H1 (cell line): ENCODE results near the gene TBC1D16. TPM values are rescaled to one million over a fixed set of nuclear protein-coding genes. Genes with fewer than 3 reads are reported as not detected.

Experiments used
- CTCF ChIA-PET: fragments of 300-600 bp; sonication (Branson Sonifier 250); formaldehyde crosslinking; loops from one replicate; lab custom pipeline; 2021; ENCODE audit not compliant: partially characterized antibody; lab: Charles Lee
- POLR2A ChIA-PET: fragments of 300-600 bp; sonication (Branson Sonifier 250); formaldehyde crosslinking; loops from one replicate; lab custom pipeline; 2021; ENCODE audit warnings: inconsistent platforms; ENCODE audit not compliant: partially characterized antibody; lab: Charles Lee
- DNase-seq, 2 experiments: peaks; one replicate each; pipeline versions ENCODE4 v3.0.0 to v3.0.0-alpha.2; 2010 to 2022; ENCODE audit warnings: low spot score in 2 of 2, low read depth in 1 of 2, mixed read lengths in 1 of 2
- FAIRE-seq: peaks from 2 replicates; lab custom pipeline; 2011; peaks lifted over from hg19 to GRCh38; lab: Jason Lieb, UNC
- H2AFZ ChIP-seq: 2 replicates; pipeline ENCODE4 v1.8.1; 2012; ENCODE audit warnings: low read length, inconsistent platforms
- H2AK5ac ChIP-seq: 2 replicates; pipeline ENCODE4 v1.6.1; 2013; ENCODE audit warnings: low read depth, low read length
- H2BK120ac ChIP-seq: replicated peaks from 2 replicates; pipeline ENCODE3; 2013; ENCODE audit warnings: low read depth, low read length, inconsistent platforms
- H2BK12ac ChIP-seq: 2 replicates; pipeline ENCODE4 v1.6.1; 2013; ENCODE audit warnings: low read depth, low read length
- H2BK15ac ChIP-seq: 2 replicates; pipeline ENCODE4 v1.6.1; 2013; ENCODE audit warnings: low read length
- H2BK20ac ChIP-seq: 2 replicates; pipeline ENCODE4 v1.6.1; 2013; ENCODE audit warnings: low read length
- H2BK5ac ChIP-seq: 2 replicates; pipeline ENCODE4 v1.6.1; 2013; ENCODE audit warnings: low read depth, low read length
- H3K14ac ChIP-seq: 2 replicates; pipeline ENCODE4 v1.6.1; 2013; ENCODE audit warnings: inconsistent platforms; ENCODE audit not compliant: insufficient read length
- H3K18ac ChIP-seq: 2 replicates; pipeline ENCODE4 v1.6.1; 2013; ENCODE audit warnings: low read length; ENCODE audit errors: extremely low read depth
- H3K23ac ChIP-seq: 2 replicates; pipeline ENCODE4 v1.6.1; 2013; ENCODE audit warnings: inconsistent platforms; ENCODE audit not compliant: insufficient read length
- H3K23me2 ChIP-seq: 2 replicates; pipeline ENCODE4 v1.6.1; 2013; ENCODE audit warnings: low read depth, low read length
- H3K27ac ChIP-seq: 2 replicates; pipeline ENCODE4 v1.6.1; 2011; ENCODE audit warnings: low read depth, low read length, inconsistent platforms
- H3K27me3 ChIP-seq, 4 experiments: replicated peaks in 1 of 4; 1 replicate in 1 of 4; 2 replicates in 3 of 4; pipeline versions ENCODE4 v1.6.1 to v1.8.1; 2011 to 2013; ENCODE audit warnings: low read length in 3 of 4, mild to moderate bottlenecking in 3 of 4, inconsistent platforms in 2 of 4, mixed read lengths in 2 of 4, moderate library complexity in 1 of 4; ENCODE audit not compliant: control insufficient read depth in 3 of 4, insufficient read depth in 3 of 4; ENCODE audit errors: extremely low read depth in 1 of 4
- H3K36me3 ChIP-seq, 4 experiments: 2 replicates each; pipeline versions ENCODE4 v1.6.1 to v1.8.1; 2011 to 2013; ENCODE audit warnings: mild to moderate bottlenecking in 4 of 4, low read length in 3 of 4, moderate library complexity in 2 of 4, control low read depth in 1 of 4, inconsistent platforms in 1 of 4; ENCODE audit not compliant: insufficient read depth in 4 of 4, control insufficient read depth in 2 of 4
- H3K4ac ChIP-seq: replicated peaks from 2 replicates; pipeline ENCODE3; 2013; ENCODE audit warnings: low read length, low read depth, mixed read lengths, inconsistent platforms; ENCODE audit not compliant: insufficient read length
- H3K4me1 ChIP-seq, 4 experiments: replicated peaks in 1 of 4; 1 replicate in 1 of 4; 2 replicates in 3 of 4; pipeline versions ENCODE4 v1.6.1 to v1.8.1; 2011 to 2013; ENCODE audit warnings: low read length in 3 of 4, inconsistent platforms in 2 of 4, mixed read lengths in 1 of 4; ENCODE audit not compliant: insufficient read depth in 4 of 4, control insufficient read depth in 3 of 4
- H3K4me2 ChIP-seq, 2 experiments: 2 replicates each; pipeline versions ENCODE4 v1.6.1 to v1.8.1; 2011 to 2013; ENCODE audit warnings: low read depth in 2 of 2, low read length in 2 of 2, control low read depth in 1 of 2, inconsistent platforms in 1 of 2, mild to moderate bottlenecking in 1 of 2; ENCODE audit not compliant: insufficient read depth in 1 of 2
- H3K4me3 ChIP-seq, 4 experiments: fragments of 200-600, 300-600 bp in 1 of 4; sonication (generic), shearing (Covaris generic), sonication (Bioruptor Twin) in 1 of 4; 2 replicates each; pipeline versions ENCODE4 v1.5.1 to v1.8.1; 2011 to 2016; ENCODE audit warnings: low read length in 4 of 4, low read depth in 3 of 4, control low read depth in 2 of 4, inconsistent platforms in 2 of 4, mild to moderate bottlenecking in 2 of 4, mixed read lengths in 1 of 4, moderate library complexity in 1 of 4; ENCODE audit not compliant: insufficient read depth in 2 of 4; ENCODE audit errors: extremely low read depth in 1 of 4
- H3K56ac ChIP-seq: replicated peaks from 2 replicates; pipeline ENCODE3; 2013; ENCODE audit warnings: low read depth, mild to moderate bottlenecking, mixed read lengths, low read length, inconsistent platforms; ENCODE audit not compliant: insufficient read length
- H3K79me1 ChIP-seq: 2 replicates; pipeline ENCODE4 v1.6.1; 2013; ENCODE audit warnings: low read depth, low read length, control low read depth
- H3K79me2 ChIP-seq, 2 experiments: 2 replicates each; pipeline versions ENCODE4 v1.6.1 to v1.8.1; 2012 to 2013; ENCODE audit warnings: low read length in 2 of 2, mild to moderate bottlenecking in 2 of 2, inconsistent platforms in 1 of 2; ENCODE audit not compliant: insufficient read depth in 2 of 2, control insufficient read depth in 1 of 2
- H3K9ac ChIP-seq, 4 experiments: replicated peaks in 1 of 4; 1 replicate in 1 of 4; 2 replicates in 3 of 4; pipeline versions ENCODE4 v1.6.1 to v1.8.1; 2011 to 2013; ENCODE audit warnings: low read depth in 3 of 4, low read length in 3 of 4, control low read depth in 2 of 4, mild to moderate bottlenecking in 2 of 4, moderate library complexity in 2 of 4, inconsistent platforms in 1 of 4; ENCODE audit errors: extremely low read depth in 1 of 4
- H3K9me3 ChIP-seq, 2 experiments: 2 replicates each; pipeline versions ENCODE4 v1.6.1 to v1.8.1; 2012 to 2013; ENCODE audit warnings: mild to moderate bottlenecking in 2 of 2, moderate library complexity in 2 of 2, control low read depth in 1 of 2, inconsistent platforms in 1 of 2, low read depth in 1 of 2, low read length in 1 of 2, mixed read lengths in 1 of 2; ENCODE audit not compliant: insufficient read depth in 2 of 2
- H4K20me1 ChIP-seq, 2 experiments: replicated peaks in 1 of 2; 2 replicates each; pipeline versions ENCODE3 to v1.8.1; 2011 to 2013; ENCODE audit warnings: inconsistent platforms in 2 of 2, low read length in 2 of 2, mild to moderate bottlenecking in 1 of 2; ENCODE audit not compliant: insufficient read depth in 2 of 2, control insufficient read depth in 1 of 2
- H4K5ac ChIP-seq: 2 replicates; pipeline ENCODE4 v1.6.1; 2013; ENCODE audit warnings: low read length, low read depth, mixed read lengths, inconsistent platforms; ENCODE audit not compliant: insufficient read length
- H4K8ac ChIP-seq: 2 replicates; pipeline ENCODE4 v1.8.0; 2013; ENCODE audit warnings: mild to moderate bottlenecking, moderate library complexity, low read length, inconsistent platforms; ENCODE audit not compliant: insufficient read depth; ENCODE audit errors: extremely low read depth
- H4K91ac ChIP-seq: replicated peaks from 2 replicates; pipeline ENCODE3; 2013; ENCODE audit warnings: low read length, mixed read lengths, inconsistent platforms; ENCODE audit not compliant: insufficient read length
- ASH2L ChIP-seq: fragments of 200-600, 300-600 bp; sonication (generic); IDR thresholded peaks from one replicate; pipeline ENCODE4 v1.7.1; 2017; ENCODE audit warnings: low read length
- BACH1 ChIP-seq: IDR thresholded peaks from 2 replicates; pipeline ENCODE4 v1.6.1; 2012; ENCODE audit warnings: low read length, improper control_type of control experiment
- GABPA ChIP-seq: IDR thresholded peaks from 2 replicates; pipeline ENCODE4 v1.6.1; 2011; ENCODE audit warnings: mild to moderate bottlenecking, low read length, moderate library complexity, borderline replicate concordance; ENCODE audit not compliant: insufficient read depth
- HDAC2 ChIP-seq, 2 experiments: fragments of 300-600 bp in 1 of 2; sonication (generic) in 1 of 2; IDR thresholded peaks; 2 replicates each; pipeline ENCODE4 v1.6.1; 2011 to 2012; ENCODE audit warnings: low read depth in 2 of 2, low read length in 2 of 2, mild to moderate bottlenecking in 2 of 2, moderate library complexity in 2 of 2, borderline replicate concordance in 1 of 2, inconsistent platforms in 1 of 2
- HDAC6 ChIP-seq: IDR thresholded peaks from one replicate; pipeline ENCODE4 v1.7.1; 2012; ENCODE audit warnings: low read depth, mild to moderate bottlenecking, inconsistent platforms, low read length, moderate library complexity
- KDM1A ChIP-seq: fragments of 200-600, 300-600 bp; sonication (generic); IDR thresholded peaks from 2 replicates; pipeline ENCODE4 v1.7.1; 2016; ENCODE audit warnings: mild to moderate bottlenecking, low read length, borderline replicate concordance
- KDM5A ChIP-seq: fragments of 200-600 bp; IDR thresholded peaks from 2 replicates; pipeline ENCODE4 v1.7.1; 2012; ENCODE audit warnings: mild to moderate bottlenecking, low read length, inconsistent platforms, mixed read lengths
- RFX5 ChIP-seq: IDR thresholded peaks from 2 replicates; pipeline ENCODE4 v1.6.1; 2011; ENCODE audit warnings: low read depth, low read length, improper control_type of control experiment, borderline replicate concordance
- RNF2 ChIP-seq: fragments of 200-900, 300-1000 bp; sonication (generic); IDR thresholded peaks from 2 replicates; pipeline ENCODE4 v1.7.1; 2016; ENCODE audit warnings: borderline replicate concordance, low read depth, mild to moderate bottlenecking, antibody characterized with exemption, low read length; ENCODE audit not compliant: poor library complexity, severe bottlenecking; ENCODE audit errors: missing control alignments
- SAP30 ChIP-seq: fragments of 300-600 bp; sonication (generic); IDR thresholded peaks from 2 replicates; pipeline ENCODE4 v1.7.1; 2012; ENCODE audit warnings: low read length, moderate library complexity, mild to moderate bottlenecking, inconsistent platforms; ENCODE audit not compliant: insufficient read depth, insufficient replicate concordance
- SUZ12 ChIP-seq: fragments of 200-600 bp; sonication (generic); IDR thresholded peaks from 2 replicates; pipeline ENCODE4 v1.6.1; 2012; ENCODE audit warnings: mild to moderate bottlenecking, inconsistent platforms, low read length, moderate library complexity, mixed read lengths
- ZNF274 ChIP-seq: IDR thresholded peaks from 2 replicates; pipeline ENCODE4 v1.7.0; 2012; ENCODE audit warnings: low read length, borderline replicate concordance; ENCODE audit errors: extremely low read depth
- WGBS, 2 experiments: shearing (Covaris generic) in 1 of 2; methylation state at CpG; one replicate each; pipeline versions ENCODE4 v1.1.6 to v1.1.7; 2013 to 2015; ENCODE audit warnings: low lambda C conversion rate in 2 of 2, mixed read lengths in 2 of 2, inconsistent platforms in 1 of 2, low coverage in 1 of 2, missing lambda C conversion rate in 1 of 2; ENCODE audit not compliant: insufficient replicate concordance in 2 of 2, insufficient coverage in 1 of 2, insufficient read length in 1 of 2; ENCODE audit errors: extremely low coverage in 1 of 2, missing lambda C conversion rate in 1 of 2; 5-methylcytosine and 5-hydroxymethylcytosine counted together
- polyA plus RNA-seq, 7 experiments: library from polyadenylated mRNA; depleted of rRNA in 3 of 7; stranded (reverse) in 5 of 7; unstranded in 2 of 7; fragments of >200 nt in 5 of 7; fragments of 200-250 nt in 2 of 7; gene quantifications; 1 replicate in 5 of 7; 2 replicates in 1 of 7; 4 replicates in 1 of 7; pipeline versions ENCODE4 v1.2.1 to v1.2.3, GENCODE V29; 2011 to 2013; ENCODE audit warnings: missing spikeins in 2 of 7, mixed read lengths in 2 of 7
- total RNA-seq: library from RNA; stranded (reverse); fragmentation: NEBNext Ultra II Directional; extraction: Animal tissue kit (Norgen Biotek cat#: 25700); gene quantifications from 2 replicates; pipeline ENCODE4 v1.2.1, GENCODE V29; 2021

The TBC1D16 gene
- total and polyA plus RNA-seq, 2 of the 8 experiments (the other 6 are each of a cell fraction or from before 2014, with no cell fraction given): 21.1 to 109 TPM

DNA sequence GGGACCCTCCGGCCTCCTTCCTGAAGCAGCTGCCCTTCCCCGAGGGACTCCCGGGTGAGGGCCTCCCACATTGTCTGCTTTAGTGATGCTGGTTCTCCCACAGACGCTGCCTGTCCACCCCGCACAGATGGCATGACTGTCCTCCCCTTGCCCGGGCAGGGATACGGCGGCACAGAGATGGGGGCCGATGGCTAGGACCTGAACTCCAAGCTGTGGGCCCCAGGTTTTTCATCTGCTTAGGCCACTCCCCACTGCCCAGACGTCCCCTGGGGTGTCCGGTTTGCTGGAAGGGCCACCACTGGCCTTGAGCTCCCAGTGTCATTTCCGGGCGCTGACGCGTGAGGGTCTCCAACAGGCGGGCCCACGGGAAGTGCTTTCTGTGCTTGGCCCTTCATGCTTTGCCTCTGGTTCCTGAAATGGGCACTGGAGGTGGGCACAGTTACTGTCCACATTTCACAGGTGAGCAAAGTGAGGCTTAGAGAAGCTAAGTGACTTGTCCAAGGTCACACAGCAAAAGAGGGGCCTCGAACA lies 109.0 kb downstream of the TBC1D16 start:
- Histone ChIP-seq H2BK12ac (peak overlapping the region; percentile 39; the same call in 1 of the 2 replicates), H3K4me3 (no peak overlapping the region), H2BK120ac (no peak overlapping the region), H3K79me2 (no peaks in the 10 kb centered on the region), H4K20me1 (peaks cover 0 to 1% of the 10 kb centered on the region in 2 experiments), H3K4ac (no peak overlapping the region), H3K14ac (no peak overlapping the region), H3K27ac (no peak overlapping the region), H3K18ac (0 out of 2 replicates have a peak overlapping the region, but pooled peaks have one; percentile 19), H2BK20ac (no peak overlapping the region), H3K79me1 (no peaks in the 10 kb centered on the region), H3K9ac (no peak overlapping the region), H3K27me3 (peaks cover 0 to 13% (median 1%) of the 10 kb centered on the region in 4 experiments; a peak in 2 of 7 replicates), H3K23me2 (peaks cover 4% of the 10 kb centered on the region; the same call in 1 of the 2 replicates), H2BK5ac (no peak overlapping the region), H2AFZ (no peak overlapping the region), H2AK5ac (no peak overlapping the region), H4K8ac (peak overlapping the region; percentile 39; the same call in 1 of the 2 replicates), H2BK15ac (0 out of 2 replicates have a peak overlapping the region, but pooled peaks have one; percentile 75), H4K91ac (peak overlapping the region; percentile 31), H3K9me3 (no peaks in the 10 kb centered on the region), H3K4me2 (no peak overlapping the region), H3K56ac (no peak overlapping the region), H3K23ac (no peak overlapping the region), H3K36me3 (no peaks in the 10 kb centered on the region), H4K5ac (no peak overlapping the region), H3K4me1 (peaks cover 3 to 25% (median 16%) of the 10 kb centered on the region in 4 experiments; a peak in 6 of 7 replicates)
- WGBS, 2 experiments: 87% methylated on average over 18 of the region's 18 CpGs; no CpG with 5 or more reads in 1 of the 2 experiments
- CTCF ChIA-PET: interaction anchor here (0.8 to 14.0 kb wide), 13 partner anchors 11 to 1176 kb away, joined by 3 to 181 read pairs (median 3); partner anchors contain the start of gene CBX4
- FAIRE-seq (no peak), DNase-seq (no peak)
- POLR2A ChIA-PET: interaction anchor here (0.7 to 1.4 kb wide), 7 partner anchors 9 to 1689 kb away, joined by 3 to 4 read pairs (median 3); no protein-coding TSS in a partner anchor
- no peak for TF ChIP-seq SAP30
- no peak for TF ChIP-seq RNF2
- no peak for TF ChIP-seq ZNF274
- no peak for TF ChIP-seq SUZ12
- no peak for TF ChIP-seq GABPA
- TF ChIP-seq HDAC6: no peak
- TF ChIP-seq KDM1A: no peak
- no peak for TF ChIP-seq ASH2L
- TF ChIP-seq BACH1: no peak
- TF ChIP-seq KDM5A: no peak
- TF ChIP-seq HDAC2 (IDR thresholded peaks at IDR 0.05; ENCODE audit: borderline replicate concordance in 1 of 2, low read depth in 2 of 2, low read length in 2 of 2): no peak
- TF ChIP-seq RFX5: no peak
